Fibroblast of peridontal ligament (primary cell): ENCODE results near the gene ANXA8.
A peak's percentile ranks its signal among the peaks of the same experiment; 100 is the strongest.
"Not testable (repeated sequence)": the region's sequence is repeated elsewhere in the genome, so short reads cannot be mapped to it uniquely, and the experiment has no call there.

ENCODE experiments used
- DNase-seq: peaks from one replicate; pipeline ENCODE4 v3.0.0-alpha.2; 2010; ENCODE audit errors: extremely low read depth

Gene ANXA8

GRCh38 chr10:47483923-47484322 lies at the start of gene ANXA8:
Gene ANXA8 (minus strand): TSS chr10:47484115. CDS start chr10:47483933, 182 bp downstream.
- DNase-seq = not testable (repeated sequence)

GRCh38 chr10:47523475-47523874 lies 39.6 kb upstream of the ANXA8 start, which contains the start of gene AGAP9:
Gene AGAP9 (minus strand): TSS chr10:47523638. CDS start chr10:47523526, 112 bp downstream.
- not testable (repeated sequence) for DNase-seq

GRCh38 chr10:47502313-47502712 lies 18.4 kb upstream of the ANXA8 start:
- not testable (repeated sequence) for DNase-seq

GRCh38 chr10:47494226-47494625 lies 10.3 kb upstream of the ANXA8 start:
- not testable (repeated sequence) for DNase-seq

- DNase-seq = not testable (repeated sequence)
Observed at GRCh38 chr10:47491600-47491999, 7.7 kb upstream of the ANXA8 start, which contains the start of gene FAM25G. Gene FAM25G (minus strand): TSS chr10:47491700. CDS start chr10:47491674, 26 bp downstream.

GRCh38 chr10:47489630-47490029 lies 5.7 kb upstream of the ANXA8 start:
- DNase-seq = not testable (repeated sequence)

- DNase-seq = peak; percentile 7
Observed at GRCh38 chr10:47485943-47486342, 2.0 kb upstream of the ANXA8 start.

- DNase-seq = not testable (repeated sequence)
Observed at GRCh38 chr10:47484786-47485185, 871 bp upstream of the ANXA8 start.

- DNase-seq = not testable (repeated sequence)
Observed at GRCh38 chr10:47482367-47482766, 1.5 kb downstream of the ANXA8 start.

GRCh38 chr10:47481768-47482181 lies 2.1 kb downstream of the ANXA8 start:
- DNase-seq = not testable (repeated sequence)

GRCh38 chr10:47481182-47481766 lies 2.6 kb downstream of the ANXA8 start:
- DNase-seq = not testable (repeated sequence)

- not testable (repeated sequence) for DNase-seq
Observed at GRCh38 chr10:47480133-47480532, 3.8 kb downstream of the ANXA8 start.

- DNase-seq = not testable (repeated sequence)
Observed at GRCh38 chr10:47478114-47478513, 5.8 kb downstream of the ANXA8 start.

- not testable (repeated sequence) for DNase-seq
Observed at GRCh38 chr10:47477078-47477477, 6.8 kb downstream of the ANXA8 start.

- DNase-seq = not testable (repeated sequence)
Observed at GRCh38 chr10:47475101-47475500, 8.8 kb downstream of the ANXA8 start.

- not testable (repeated sequence) for DNase-seq
Observed at GRCh38 chr10:47473516-47473915, 10.4 kb downstream of the ANXA8 start.

GRCh38 chr10:47472647-47473046 lies 11.3 kb downstream of the ANXA8 start:
- not testable (repeated sequence) for DNase-seq

GRCh38 chr10:47472072-47472471 lies 11.8 kb downstream of the ANXA8 start:
- not testable (repeated sequence) for DNase-seq

- not testable (repeated sequence) for DNase-seq
Observed at GRCh38 chr10:47468731-47469528, 15.0 kb downstream of the ANXA8 start.

GRCh38 chr10:47467957-47468356 lies 16.0 kb downstream of the ANXA8 start:
- DNase-seq = not testable (repeated sequence)

GRCh38 chr10:47467458-47467857 lies 16.5 kb downstream of the ANXA8 start:
- DNase-seq = not testable (repeated sequence)

- not testable (repeated sequence) for DNase-seq
Observed at GRCh38 chr10:47465216-47465917, 18.5 kb downstream of the ANXA8 start.
